Endodermal cell (in vitro differentiated cells): ENCODE measurements around the gene CAPN3. TPM values are rescaled to one million over a fixed set of nuclear protein-coding genes. Genes with fewer than 3 reads are reported as not detected.

ENCODE experiments used
- DNase-seq: peaks from one replicate; pipeline ENCODE4 v3.0.0-alpha.2; 2017
- H3K27ac ChIP-seq: 2 replicates; pipeline ENCODE4 v1.5.1; 2013; ENCODE audit warnings: mild to moderate bottlenecking, low read depth, low read length, moderate library complexity
- H3K27me3 ChIP-seq: 2 replicates; pipeline ENCODE4 v1.6.1; 2013; ENCODE audit warnings: mild to moderate bottlenecking, low read length, moderate library complexity; ENCODE audit not compliant: insufficient read depth, control insufficient read depth, poor library complexity, severe bottlenecking
- H3K36me3 ChIP-seq: 2 replicates; pipeline ENCODE4 v1.7.0; 2013; ENCODE audit warnings: mild to moderate bottlenecking, low read length, moderate library complexity; ENCODE audit not compliant: control insufficient read depth, insufficient read depth
- H3K4me1 ChIP-seq: one replicate; pipeline ENCODE4 v1.7.0; 2013; ENCODE audit warnings: low read length; ENCODE audit not compliant: control insufficient read depth, insufficient read depth
- H3K4me3 ChIP-seq: 2 replicates; pipeline ENCODE4 v1.5.1; 2013; ENCODE audit warnings: mild to moderate bottlenecking, low read length, moderate library complexity
- H3K9ac ChIP-seq: 2 replicates; pipeline ENCODE4 v1.6.1; 2013; ENCODE audit warnings: mild to moderate bottlenecking, low read length, moderate library complexity; ENCODE audit not compliant: poor library complexity, severe bottlenecking; ENCODE audit errors: extremely low read depth
- H3K9me3 ChIP-seq: 2 replicates; pipeline ENCODE4 v1.6.1; 2013; ENCODE audit warnings: mild to moderate bottlenecking, low read length, moderate library complexity; ENCODE audit not compliant: control insufficient read depth
- H3K27ac Mint-ChIP-seq: 2 replicates; pipeline ENCODE4 v1.8.0; 2020; ENCODE audit warnings: mixed read lengths
- H3K27me3 Mint-ChIP-seq: 2 replicates; pipeline ENCODE4 v1.8.0; 2021; ENCODE audit warnings: mild to moderate bottlenecking, mixed read lengths; ENCODE audit not compliant: insufficient read depth
- H3K36me3 Mint-ChIP-seq: 2 replicates; pipeline ENCODE4 v1.8.0; 2020; ENCODE audit warnings: low read depth, mixed read lengths
- H3K4me1 Mint-ChIP-seq: 2 replicates; pipeline ENCODE4 v1.8.0; 2020; ENCODE audit warnings: mixed read lengths
- H3K4me3 Mint-ChIP-seq: 2 replicates; pipeline ENCODE4 v1.8.0; 2020; ENCODE audit warnings: mild to moderate bottlenecking, moderate library complexity, mixed read lengths
- H3K9me3 Mint-ChIP-seq: 2 replicates; pipeline ENCODE4 v1.8.0; 2020; ENCODE audit warnings: mild to moderate bottlenecking, mixed read lengths
- WGBS, 2 experiments: methylation state at CpG; one replicate each; pipeline versions ENCODE4 v1.1.5 to v1.1.7; 2013; ENCODE audit warnings: missing lambda C conversion rate in 2 of 2, mixed read lengths in 1 of 2; ENCODE audit not compliant: insufficient coverage in 1 of 2, insufficient read length in 1 of 2; 5-methylcytosine and 5-hydroxymethylcytosine counted together
- long read RNA-seq, 4 experiments: library from polyadenylated mRNA in 2 of 4; library from RNA in 1 of 4; library from capped mRNA in 1 of 4; stranded (forward) in 3 of 4; unstranded in 1 of 4; transcript quantifications; one replicate each; pipeline ENCODE4 v2.0.0, GENCODE V29; 2020 to 2021; ENCODE audit warnings: inconsistent platforms in 1 of 4
- polyA plus RNA-seq, 2 experiments: library from polyadenylated mRNA; stranded (reverse); fragments of 50-300 nt; gene quantifications; one replicate each; pipeline ENCODE4 v1.2.3, GENCODE V29; 2013
- total RNA-seq, 2 donors: library from RNA; stranded (reverse); fragmentation: NEBNext Ultra II Directional in 1 of 2; extraction: Animal tissue kit (Norgen Biotek cat#: 25700) in 1 of 2; gene quantifications; 2 replicates in 1 of 2; 3 replicates in 1 of 2; pipeline ENCODE4 v1.2.1, GENCODE V29; 2021
- TF ChIP-seq, protein P1 (sequence below): fragments of 200-600 bp; sonication (generic); conservative IDR thresholded peaks from 2 replicates; pipeline ENCODE4 v1.5.0; 2021; ENCODE audit warnings: antibody characterized with exemption, mild to moderate bottlenecking

CAPN3 gene
- 1 to 10 TPM in 1 of 2 donors, under 1 TPM in 1; 0.77 to 1.5 TPM for total RNA-seq
- polyA plus RNA-seq (2013, experiment 1 of 2), result 1.4 TPM
- polyA plus RNA-seq (2013, experiment 2 of 2), result 1.6 TPM
- long read RNA-seq, experiment 1, partial matches to known transcripts, result 0 of 1 reads
- long read RNA-seq, experiment 1, other reads (novel, unspliced or antisense), result 0 of 1 reads
- long read RNA-seq, experiment 2, result 0 reads
- long read RNA-seq, experiment 3, result 0 reads
- long read RNA-seq, experiment 4, result 0 reads

DNA sequence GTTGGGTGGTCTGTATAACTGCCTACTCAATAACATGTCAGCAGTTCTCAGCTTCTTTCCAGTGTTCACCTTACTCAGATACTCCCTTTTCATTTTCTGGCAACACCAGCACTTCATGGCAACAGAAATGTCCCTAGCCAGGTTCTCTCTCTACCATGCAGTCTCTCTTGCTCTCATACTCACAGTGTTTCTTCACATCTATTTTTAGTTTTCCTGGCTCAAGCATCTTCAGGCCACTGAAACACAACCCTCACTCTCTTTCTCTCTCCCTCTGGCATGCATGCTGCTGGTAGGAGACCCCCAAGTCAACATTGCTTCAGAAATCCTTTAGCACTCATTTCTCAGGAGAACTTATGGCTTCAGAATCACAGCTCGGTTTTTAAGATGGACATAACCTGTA is at the start of gene CAPN3:
CAPN3 (plus strand) TSS at position 253 of the 400 bp plus-strand sequence. CDS start 305 bp downstream, outside the sequence.
- no peak within 1 kb of the TSS for H3K27ac Mint-ChIP-seq
- Histone ChIP-seq H3K4me3 (no peak within 1 kb of the TSS), H3K27me3 (peaks cover 8% of the 10 kb centered on the region), H3K9ac (no peak within 1 kb of the TSS), H3K27ac (no peak within 1 kb of the TSS), H3K4me1 (peaks cover 8% of the 10 kb centered on the region), H3K36me3 (no peaks in the 10 kb centered on the region), H3K9me3 (no peaks in the 10 kb centered on the region)
- H3K27me3 Mint-ChIP-seq, result peaks cover 24% of the 10 kb centered on the region
- H3K4me1 Mint-ChIP-seq, result peaks cover 10% of the 10 kb centered on the region
- no peak for DNase-seq
- TF ChIP-seq, protein P1, sequence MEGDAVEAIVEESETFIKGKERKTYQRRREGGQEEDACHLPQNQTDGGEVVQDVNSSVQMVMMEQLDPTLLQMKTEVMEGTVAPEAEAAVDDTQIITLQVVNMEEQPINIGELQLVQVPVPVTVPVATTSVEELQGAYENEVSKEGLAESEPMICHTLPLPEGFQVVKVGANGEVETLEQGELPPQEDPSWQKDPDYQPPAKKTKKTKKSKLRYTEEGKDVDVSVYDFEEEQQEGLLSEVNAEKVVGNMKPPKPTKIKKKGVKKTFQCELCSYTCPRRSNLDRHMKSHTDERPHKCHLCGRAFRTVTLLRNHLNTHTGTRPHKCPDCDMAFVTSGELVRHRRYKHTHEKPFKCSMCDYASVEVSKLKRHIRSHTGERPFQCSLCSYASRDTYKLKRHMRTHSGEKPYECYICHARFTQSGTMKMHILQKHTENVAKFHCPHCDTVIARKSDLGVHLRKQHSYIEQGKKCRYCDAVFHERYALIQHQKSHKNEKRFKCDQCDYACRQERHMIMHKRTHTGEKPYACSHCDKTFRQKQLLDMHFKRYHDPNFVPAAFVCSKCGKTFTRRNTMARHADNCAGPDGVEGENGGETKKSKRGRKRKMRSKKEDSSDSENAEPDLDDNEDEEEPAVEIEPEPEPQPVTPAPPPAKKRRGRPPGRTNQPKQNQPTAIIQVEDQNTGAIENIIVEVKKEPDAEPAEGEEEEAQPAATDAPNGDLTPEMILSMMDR, result no peak
- 88% methylated on average over 1 of the region's 1 CpG for WGBS, 2 experiments
- no peaks in the 10 kb centered on the region for H3K36me3 Mint-ChIP-seq
- H3K9me3 Mint-ChIP-seq, result no peaks in the 10 kb centered on the region
- H3K4me3 Mint-ChIP-seq, result no peak within 1 kb of the TSS

DNA sequence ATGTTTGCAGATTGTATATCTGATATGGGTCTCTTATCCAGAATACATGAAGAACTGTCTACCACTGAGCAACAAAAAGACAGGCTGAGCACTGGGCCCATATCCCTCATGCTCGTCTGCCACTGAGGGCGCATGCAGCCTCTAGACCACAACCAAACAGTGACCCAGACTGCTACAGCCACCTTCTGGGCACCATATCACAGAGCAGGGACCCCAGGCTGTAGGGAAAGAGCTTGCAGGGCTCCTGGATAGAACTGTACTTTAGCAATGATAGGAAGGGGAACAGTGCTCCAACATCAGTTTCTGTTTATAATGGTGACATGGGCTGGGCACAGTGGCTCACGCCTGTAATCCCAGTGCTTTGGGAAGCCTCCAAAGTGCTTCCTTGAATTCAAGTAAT is 45.8 kb upstream of the CAPN3 start:
- H3K4me1 Mint-ChIP-seq, result no peaks in the 10 kb centered on the region
- 61 to 90% methylated on average over 2 to 3 of the region's 3 CpGs for WGBS, 2 experiments
- Histone ChIP-seq H3K9me3 (no peaks in the 10 kb centered on the region), H3K36me3 (no peaks in the 10 kb centered on the region), H3K4me3 (no peak overlapping the region), H3K4me1 (no peaks in the 10 kb centered on the region), H3K9ac (no peak overlapping the region), H3K27me3 (no peaks in the 10 kb centered on the region), H3K27ac (no peak overlapping the region)
- no peaks in the 10 kb centered on the region for H3K9me3 Mint-ChIP-seq
- TF ChIP-seq, protein P1, result peak; percentile 51
- peak; percentile 57 for DNase-seq
- H3K4me3 Mint-ChIP-seq, result no peak overlapping the region
- H3K36me3 Mint-ChIP-seq, result peaks cover 6% of the 10 kb centered on the region
- H3K27me3 Mint-ChIP-seq, result no peaks in the 10 kb centered on the region
- peak overlapping the region; percentile 56 for H3K27ac Mint-ChIP-seq

DNA sequence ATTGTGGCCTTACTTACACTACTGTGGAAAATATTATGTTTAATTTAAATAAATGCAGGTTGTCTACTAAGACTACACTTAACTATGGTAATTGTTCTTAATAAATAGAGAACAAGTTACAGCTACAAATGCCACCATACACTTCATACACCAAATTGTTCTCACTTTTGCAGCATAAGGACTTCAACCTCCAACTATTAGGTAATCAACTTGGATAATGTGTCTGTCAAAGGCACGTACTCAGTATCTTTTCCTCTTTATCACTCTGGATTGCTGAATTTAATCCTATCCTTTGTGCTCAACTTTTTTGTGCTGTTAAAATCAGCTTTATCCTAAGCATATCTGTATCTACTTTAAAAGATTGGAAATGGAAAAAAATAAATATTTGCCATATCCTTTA is 44.5 kb upstream of the CAPN3 start:
- Histone ChIP-seq H3K9me3 (no peaks in the 10 kb centered on the region), H3K9ac (no peak overlapping the region), H3K27me3 (no peaks in the 10 kb centered on the region), H3K27ac (no peak overlapping the region), H3K4me3 (no peak overlapping the region), H3K4me1 (no peaks in the 10 kb centered on the region), H3K36me3 (no peaks in the 10 kb centered on the region)
- DNase-seq, result no peak
- Mint-ChIP-seq H3K27me3 (no peaks in the 10 kb centered on the region), H3K4me3 (no peak overlapping the region), H3K9me3 (no peaks in the 10 kb centered on the region), H3K36me3 (peaks cover 6% of the 10 kb centered on the region), H3K27ac (no peak overlapping the region), H3K4me1 (no peaks in the 10 kb centered on the region)
- 67 to 91% methylated on average over 1 of the region's 1 CpG for WGBS, 2 experiments
- TF ChIP-seq, protein P1, result no peak
